SU-DHL-6 (cell line): Measurements from ENCODE around the gene AMOTL1.

Experiments used
- CTCF ChIP-seq: fragments of 200-600 bp; sonication (generic); IDR thresholded peaks from one replicate; pipeline ENCODE4 v1.5.1; 2017; ENCODE audit warnings: antibody characterized with exemption, mild to moderate bottlenecking, low read length, moderate library complexity; ENCODE audit not compliant: insufficient read depth, poor library complexity, severe bottlenecking
- EZH2phosphoT487 ChIP-seq: fragments of 200-600 bp; sonication (generic), shearing (Covaris generic); conservative IDR thresholded peaks from 2 replicates; pipeline ENCODE4 v1.6.1; 2018; ENCODE audit warnings: mild to moderate bottlenecking, antibody characterized with exemption, low read length, moderate library complexity, mixed read lengths

GRCh38 chr11:94858012-94858705 is 90.0 kb downstream of the AMOTL1 start:
- TF ChIP-seq CTCF (no peak), EZH2phosphoT487 (no peak)
